ENCODE results near the gene WHRN. TPM values are rescaled to one million over a fixed set of nuclear protein-coding genes. Genes with fewer than 3 reads are reported as not detected.

Gene WHRN
- total RNA-seq, 2 experiments from 2014 or later, result 0.19 to 2.1 TPM

DNA sequence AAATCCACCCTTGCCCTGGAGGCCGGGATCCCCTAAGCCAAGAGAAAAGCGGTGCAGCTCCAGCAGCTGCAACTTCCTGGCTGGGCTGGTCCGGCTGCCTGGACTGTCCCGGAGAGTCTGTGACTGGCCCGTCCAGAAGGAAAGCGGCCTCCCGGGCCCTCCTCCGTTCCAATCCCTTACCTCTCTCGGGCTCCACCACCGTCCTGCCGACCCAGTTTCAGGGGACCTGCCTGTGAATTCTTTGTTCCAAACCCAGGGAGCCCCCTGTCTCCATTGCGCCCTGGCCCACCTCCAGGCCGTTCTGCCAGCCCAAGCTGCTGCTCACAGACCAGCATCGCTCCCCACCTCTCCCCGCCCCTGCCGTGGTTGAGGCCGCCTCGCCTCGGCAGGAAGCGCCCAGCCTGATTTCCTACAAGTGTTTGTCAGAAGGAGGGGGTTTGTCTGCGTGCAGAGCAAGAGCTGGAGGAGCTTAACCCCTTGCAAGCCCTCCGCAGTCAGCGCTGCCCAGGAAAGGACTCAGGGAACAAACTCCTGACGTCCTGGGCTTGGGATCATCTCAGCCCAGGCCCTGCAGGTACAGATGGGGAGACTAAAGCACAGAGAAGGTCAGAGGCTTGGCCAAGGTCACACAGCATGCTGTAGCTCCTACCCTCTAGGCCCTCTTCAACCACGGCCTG, 117.5 kb downstream of the WHRN start, which contains the start of gene AKNA:
Gene AKNA, minus strand, starts transcription at position 303 of the 677 bp plus-strand sequence. CDS start 6,649 bp downstream, outside the sequence.
- Histone ChIP-seq H3K9me3 (ENCODE audit: low read length) (no peaks in the 10 kb centered on the region), H3K27ac (ENCODE audit: low read depth, low read length, poor library complexity, severe bottlenecking) (peak within 1 kb of the TSS; percentile 97), H3K4me3 (ENCODE audit: low read depth, low read length, poor library complexity, severe bottlenecking) (peak within 1 kb of the TSS; percentile 76), H4K20me1 (ENCODE audit: insufficient read depth, low read length) (no peaks in the 10 kb centered on the region), H2AFZ (ENCODE audit: low read length) (no peak within 1 kb of the TSS), H3K4me1 (ENCODE audit: insufficient read depth, low read length, poor library complexity, severe bottlenecking) (peaks cover 81% of the 10 kb centered on the region), H3K9me2 (ENCODE audit: insufficient read depth, low read length) (no peaks in the 10 kb centered on the region), H3K4me2 (ENCODE audit: low read length) (peak within 1 kb of the TSS; percentile 83), H3K36me3 (ENCODE audit: insufficient read depth, low read length) (peaks cover 56% of the 10 kb centered on the region), H3K79me2 (ENCODE audit: insufficient read depth, low read depth, low read length) (peaks cover 93% of the 10 kb centered on the region)
- BruUV-seq (replicated peaks), result no TSS peak
- TF ChIP-seq, protein P1, sequence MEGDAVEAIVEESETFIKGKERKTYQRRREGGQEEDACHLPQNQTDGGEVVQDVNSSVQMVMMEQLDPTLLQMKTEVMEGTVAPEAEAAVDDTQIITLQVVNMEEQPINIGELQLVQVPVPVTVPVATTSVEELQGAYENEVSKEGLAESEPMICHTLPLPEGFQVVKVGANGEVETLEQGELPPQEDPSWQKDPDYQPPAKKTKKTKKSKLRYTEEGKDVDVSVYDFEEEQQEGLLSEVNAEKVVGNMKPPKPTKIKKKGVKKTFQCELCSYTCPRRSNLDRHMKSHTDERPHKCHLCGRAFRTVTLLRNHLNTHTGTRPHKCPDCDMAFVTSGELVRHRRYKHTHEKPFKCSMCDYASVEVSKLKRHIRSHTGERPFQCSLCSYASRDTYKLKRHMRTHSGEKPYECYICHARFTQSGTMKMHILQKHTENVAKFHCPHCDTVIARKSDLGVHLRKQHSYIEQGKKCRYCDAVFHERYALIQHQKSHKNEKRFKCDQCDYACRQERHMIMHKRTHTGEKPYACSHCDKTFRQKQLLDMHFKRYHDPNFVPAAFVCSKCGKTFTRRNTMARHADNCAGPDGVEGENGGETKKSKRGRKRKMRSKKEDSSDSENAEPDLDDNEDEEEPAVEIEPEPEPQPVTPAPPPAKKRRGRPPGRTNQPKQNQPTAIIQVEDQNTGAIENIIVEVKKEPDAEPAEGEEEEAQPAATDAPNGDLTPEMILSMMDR (conservative IDR thresholded peaks at IDR 0.05; ENCODE audit: low read length), result no peak
- TF ChIP-seq EZH2phosphoT487 (IDR thresholded peaks at IDR 0.05; ENCODE audit: borderline replicate concordance, low read depth, low read length), result no peak
- DNase-seq (ENCODE audit: low spot score), result peak; percentile 89
- ChIA-PET CTCF (ENCODE audit: unreplicated experiment) (interaction anchor here (0.8 to 3.8 kb wide), 5 partner anchors 9 to 22 kb away, joined by 4 to 15 read pairs (median 7); no protein-coding TSS in a partner anchor), POLR2A (interaction anchor here (0.6 to 8.2 kb wide), 13 partner anchors 7 to 546 kb away, joined by 3 to 275 read pairs (median 5); no protein-coding TSS in a partner anchor)
- intact Hi-C loops (cut with micrococcal nuclease; ENCODE audit: unreplicated experiment), result loop anchor here (1.0 to 5.0 kb wide), 4 partner anchors 16 to 811 kb away; no protein-coding TSS in a partner anchor

DNA sequence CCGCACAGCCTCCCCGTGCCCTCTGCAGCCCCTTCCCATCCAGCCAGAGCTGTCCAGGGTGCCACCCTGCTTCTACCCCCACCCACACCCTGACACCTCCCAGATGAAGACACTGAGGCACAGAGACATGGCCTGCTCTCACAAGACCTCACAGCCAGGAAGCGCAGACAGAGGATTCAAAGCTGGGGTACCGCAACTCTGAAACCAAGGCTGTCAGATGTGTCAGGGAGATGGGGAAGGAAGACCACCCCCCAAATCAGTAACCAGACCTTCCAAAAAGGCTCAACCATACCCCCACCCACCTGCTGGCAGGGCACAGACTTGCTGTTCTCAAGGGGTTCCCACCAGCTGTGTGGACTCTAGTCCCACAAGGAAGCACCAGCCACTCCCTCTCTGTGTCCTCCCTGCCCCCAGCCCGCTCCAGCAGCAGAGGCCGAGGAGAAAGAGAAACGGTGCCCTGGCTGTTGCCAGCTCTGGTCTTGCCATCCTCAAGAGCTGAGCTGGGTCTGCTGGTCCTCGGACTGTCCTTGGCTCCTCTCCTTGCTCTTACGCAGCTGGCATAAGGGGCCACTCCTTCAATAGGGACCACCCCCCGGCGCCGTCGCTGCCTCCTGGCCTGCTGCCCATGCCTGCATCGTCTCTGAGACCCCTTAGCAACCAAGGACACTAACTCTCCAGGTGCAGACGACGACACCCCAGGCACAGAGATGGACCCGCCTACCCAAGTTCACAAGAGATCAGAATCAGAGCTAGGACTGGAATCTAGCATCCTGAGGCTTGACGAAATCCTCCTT, 118.2 kb downstream of the WHRN start:
- peaks cover 93% of the 10 kb centered on the region for H3K79me2 ChIP-seq (ENCODE audit: insufficient read depth, low read depth, low read length)
- ChIA-PET CTCF (ENCODE audit: unreplicated experiment) (interaction anchor here (0.6 to 1.5 kb wide), 3 partner anchors 9 to 25 kb away, joined by 3 to 7 read pairs (median 3); no protein-coding TSS in a partner anchor), POLR2A (interaction anchor here (0.7 to 8.2 kb wide), 15 partner anchors 8 to 541 kb away, joined by 3 to 275 read pairs (median 6); no protein-coding TSS in a partner anchor)
- no TSS peak for BruUV-seq (replicated peaks)
- intact Hi-C loops (cut with micrococcal nuclease; ENCODE audit: unreplicated experiment), result loop anchor here (5.0 kb wide), 2 partner anchors 540 to 810 kb away; no protein-coding TSS in a partner anchor
- H3K36me3 ChIP-seq (ENCODE audit: insufficient read depth, low read length), result peaks cover 56% of the 10 kb centered on the region
- DNase-seq (ENCODE audit: low spot score), result no peak
- peak overlapping the region; percentile 83 for H3K4me2 ChIP-seq (ENCODE audit: low read length)
- H2AFZ ChIP-seq (ENCODE audit: low read length), result no peak overlapping the region
- H3K9me3 ChIP-seq (ENCODE audit: low read length), result no peaks in the 10 kb centered on the region
- H3K27ac ChIP-seq (ENCODE audit: low read depth, low read length, poor library complexity, severe bottlenecking), result peak overlapping the region; percentile 97
- no peaks in the 10 kb centered on the region for H3K9me2 ChIP-seq (ENCODE audit: insufficient read depth, low read length)
- TF ChIP-seq, protein P1 (conservative IDR thresholded peaks at IDR 0.05; ENCODE audit: low read length), result no peak
- no peak for TF ChIP-seq EZH2phosphoT487 (IDR thresholded peaks at IDR 0.05; ENCODE audit: borderline replicate concordance, low read depth, low read length)
- peak overlapping the region; percentile 76 for H3K4me3 ChIP-seq (ENCODE audit: low read depth, low read length, poor library complexity, severe bottlenecking)
- peaks cover 81% of the 10 kb centered on the region for H3K4me1 ChIP-seq (ENCODE audit: insufficient read depth, low read length, poor library complexity, severe bottlenecking)
- H4K20me1 ChIP-seq (ENCODE audit: insufficient read depth, low read length), result no peaks in the 10 kb centered on the region

All from OCI-LY7 (cell line).